ENCODE data around the gene DLGAP1.

Gene DLGAP1

DNA sequence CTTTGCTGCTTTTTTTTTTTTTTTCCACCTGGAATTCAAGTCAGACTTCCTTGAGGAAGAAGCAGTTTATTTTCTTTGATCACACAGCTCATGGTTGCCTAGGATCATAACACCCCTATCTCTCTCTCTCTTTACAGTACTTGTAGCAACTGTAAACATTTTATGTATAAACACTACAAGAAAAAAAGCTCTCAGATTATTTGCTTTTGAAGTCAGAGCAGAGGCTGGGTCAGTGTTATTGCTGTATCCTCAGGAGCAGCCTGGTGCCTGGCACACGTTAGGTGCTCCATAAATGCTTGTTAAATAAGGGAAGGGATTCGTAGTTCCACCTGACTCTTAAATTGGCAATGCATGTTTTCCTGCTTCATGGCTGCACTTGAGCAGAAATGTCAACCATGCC is 783.9 kb downstream of the DLGAP1 start:
- H3K27ac ChIP-seq (replicated peaks), result no peak overlapping the region
- TF ChIP-seq POLR2AphosphoS5 (IDR thresholded peaks at IDR 0.05; ENCODE audit: low read depth) (no peak), GABPA (IDR thresholded peaks at IDR 0.05; ENCODE audit: low read depth) (no peak), SPI1 (IDR thresholded peaks at IDR 0.05; ENCODE audit: borderline replicate concordance, low read depth) (no peak)
- TF ChIP-seq, protein P1, sequence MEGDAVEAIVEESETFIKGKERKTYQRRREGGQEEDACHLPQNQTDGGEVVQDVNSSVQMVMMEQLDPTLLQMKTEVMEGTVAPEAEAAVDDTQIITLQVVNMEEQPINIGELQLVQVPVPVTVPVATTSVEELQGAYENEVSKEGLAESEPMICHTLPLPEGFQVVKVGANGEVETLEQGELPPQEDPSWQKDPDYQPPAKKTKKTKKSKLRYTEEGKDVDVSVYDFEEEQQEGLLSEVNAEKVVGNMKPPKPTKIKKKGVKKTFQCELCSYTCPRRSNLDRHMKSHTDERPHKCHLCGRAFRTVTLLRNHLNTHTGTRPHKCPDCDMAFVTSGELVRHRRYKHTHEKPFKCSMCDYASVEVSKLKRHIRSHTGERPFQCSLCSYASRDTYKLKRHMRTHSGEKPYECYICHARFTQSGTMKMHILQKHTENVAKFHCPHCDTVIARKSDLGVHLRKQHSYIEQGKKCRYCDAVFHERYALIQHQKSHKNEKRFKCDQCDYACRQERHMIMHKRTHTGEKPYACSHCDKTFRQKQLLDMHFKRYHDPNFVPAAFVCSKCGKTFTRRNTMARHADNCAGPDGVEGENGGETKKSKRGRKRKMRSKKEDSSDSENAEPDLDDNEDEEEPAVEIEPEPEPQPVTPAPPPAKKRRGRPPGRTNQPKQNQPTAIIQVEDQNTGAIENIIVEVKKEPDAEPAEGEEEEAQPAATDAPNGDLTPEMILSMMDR (IDR thresholded peaks at IDR 0.05; ENCODE audit: insufficient read depth, low read length), result no peak
- TF ChIP-seq, protein P2, sequence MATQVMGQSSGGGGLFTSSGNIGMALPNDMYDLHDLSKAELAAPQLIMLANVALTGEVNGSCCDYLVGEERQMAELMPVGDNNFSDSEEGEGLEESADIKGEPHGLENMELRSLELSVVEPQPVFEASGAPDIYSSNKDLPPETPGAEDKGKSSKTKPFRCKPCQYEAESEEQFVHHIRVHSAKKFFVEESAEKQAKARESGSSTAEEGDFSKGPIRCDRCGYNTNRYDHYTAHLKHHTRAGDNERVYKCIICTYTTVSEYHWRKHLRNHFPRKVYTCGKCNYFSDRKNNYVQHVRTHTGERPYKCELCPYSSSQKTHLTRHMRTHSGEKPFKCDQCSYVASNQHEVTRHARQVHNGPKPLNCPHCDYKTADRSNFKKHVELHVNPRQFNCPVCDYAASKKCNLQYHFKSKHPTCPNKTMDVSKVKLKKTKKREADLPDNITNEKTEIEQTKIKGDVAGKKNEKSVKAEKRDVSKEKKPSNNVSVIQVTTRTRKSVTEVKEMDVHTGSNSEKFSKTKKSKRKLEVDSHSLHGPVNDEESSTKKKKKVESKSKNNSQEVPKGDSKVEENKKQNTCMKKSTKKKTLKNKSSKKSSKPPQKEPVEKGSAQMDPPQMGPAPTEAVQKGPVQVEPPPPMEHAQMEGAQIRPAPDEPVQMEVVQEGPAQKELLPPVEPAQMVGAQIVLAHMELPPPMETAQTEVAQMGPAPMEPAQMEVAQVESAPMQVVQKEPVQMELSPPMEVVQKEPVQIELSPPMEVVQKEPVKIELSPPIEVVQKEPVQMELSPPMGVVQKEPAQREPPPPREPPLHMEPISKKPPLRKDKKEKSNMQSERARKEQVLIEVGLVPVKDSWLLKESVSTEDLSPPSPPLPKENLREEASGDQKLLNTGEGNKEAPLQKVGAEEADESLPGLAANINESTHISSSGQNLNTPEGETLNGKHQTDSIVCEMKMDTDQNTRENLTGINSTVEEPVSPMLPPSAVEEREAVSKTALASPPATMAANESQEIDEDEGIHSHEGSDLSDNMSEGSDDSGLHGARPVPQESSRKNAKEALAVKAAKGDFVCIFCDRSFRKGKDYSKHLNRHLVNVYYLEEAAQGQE (IDR thresholded peaks at IDR 0.05; ENCODE audit: insufficient replicate concordance, low read depth), result no peak
- no peak for DNase-seq (ENCODE audit: low read depth in 1 of 2, low spot score in 1 of 2)
- no peaks in the 10 kb centered on the region for H3K27me3 ChIP-seq (ENCODE audit: insufficient read depth, poor library complexity, severe bottlenecking)
- H3K4me3 ChIP-seq (replicated peaks; ENCODE audit: insufficient read depth, low read length), result no peak overlapping the region

DNA sequence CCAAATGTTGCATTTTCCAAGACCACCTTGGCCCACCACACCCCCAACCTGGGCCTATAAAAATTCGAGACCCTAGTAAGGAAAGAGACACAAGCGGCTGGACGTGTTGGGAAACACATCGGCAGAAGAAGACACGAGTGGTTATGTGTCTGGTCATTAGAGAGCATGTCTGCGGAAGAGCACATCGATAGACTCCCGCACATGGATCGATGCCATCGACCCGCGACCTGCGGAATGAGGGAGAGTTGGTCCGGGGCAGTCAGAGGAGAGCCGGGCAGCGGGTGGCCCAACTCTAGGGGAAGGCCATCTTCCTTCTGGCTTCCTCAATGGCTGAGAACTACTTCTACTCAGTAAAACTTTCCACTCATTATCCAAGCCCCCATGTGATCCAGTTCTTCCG is 785.7 kb downstream of the DLGAP1 start:
- Histone ChIP-seq H3K27me3 (ENCODE audit: insufficient read depth, poor library complexity, severe bottlenecking) (no peaks in the 10 kb centered on the region), H3K27ac (replicated peaks) (no peak overlapping the region), H3K4me3 (replicated peaks; ENCODE audit: insufficient read depth, low read length) (no peak overlapping the region)
- DNase-seq (ENCODE audit: low read depth in 1 of 2, low spot score in 1 of 2), result no peak
- TF ChIP-seq SPI1 (IDR thresholded peaks at IDR 0.05; ENCODE audit: borderline replicate concordance, low read depth) (no peak), POLR2AphosphoS5 (IDR thresholded peaks at IDR 0.05; ENCODE audit: low read depth) (no peak)
- TF ChIP-seq, protein P1 (IDR thresholded peaks at IDR 0.05; ENCODE audit: insufficient read depth, low read length), result no peak

DNA sequence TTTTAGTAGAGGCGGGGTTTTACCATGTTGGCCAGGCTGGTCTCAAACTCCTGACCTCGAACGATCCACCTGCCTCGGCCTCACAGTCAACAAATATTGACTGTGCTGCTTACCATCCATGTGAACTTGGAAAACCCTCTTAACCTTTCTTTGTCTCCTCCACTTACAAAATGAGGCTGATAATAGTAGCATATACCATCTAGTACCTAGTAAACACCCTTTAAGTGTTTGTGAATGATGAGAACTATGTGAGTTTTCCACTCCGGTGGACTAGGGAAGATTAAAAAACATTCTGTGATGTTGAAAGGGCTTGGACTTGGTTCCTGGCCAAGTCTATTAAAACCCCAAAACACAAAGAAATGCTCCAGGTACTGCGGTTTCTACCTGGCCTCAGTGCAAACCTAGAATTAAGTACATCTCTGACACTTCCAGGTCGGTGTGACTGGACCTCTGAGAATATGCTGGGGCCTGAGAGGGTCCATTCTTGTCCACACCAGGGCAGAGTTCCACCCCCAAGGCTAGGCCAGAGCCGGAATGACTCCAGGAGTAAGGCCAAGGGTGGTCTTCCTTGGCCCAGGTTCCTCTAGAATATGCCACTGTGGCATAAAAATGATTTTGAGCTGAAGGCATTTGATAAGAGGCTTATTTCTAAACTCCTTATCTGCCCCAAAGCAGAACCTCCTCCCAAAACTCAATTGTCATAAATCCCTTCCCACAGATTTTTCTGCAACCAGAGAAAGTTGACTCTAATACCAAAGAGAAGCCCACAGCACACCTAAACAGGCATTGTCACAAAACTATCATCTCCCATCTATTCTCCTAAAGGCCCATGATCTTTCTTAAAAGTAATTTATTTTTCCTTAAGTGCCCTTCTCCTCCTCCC is 787.6 kb downstream of the DLGAP1 start:
- no peak for DNase-seq (ENCODE audit: low read depth in 1 of 2, low spot score in 1 of 2)
- no peaks in the 10 kb centered on the region for H3K27me3 ChIP-seq (ENCODE audit: insufficient read depth, poor library complexity, severe bottlenecking)
- no peak overlapping the region for H3K27ac ChIP-seq (replicated peaks)
- H3K4me3 ChIP-seq (replicated peaks; ENCODE audit: insufficient read depth, low read length), result no peak overlapping the region
- no peak for TF ChIP-seq POLR2AphosphoS5 (IDR thresholded peaks at IDR 0.05; ENCODE audit: low read depth)
- TF ChIP-seq, protein P1 (IDR thresholded peaks at IDR 0.05; ENCODE audit: insufficient read depth, low read length), result no peak

DNA sequence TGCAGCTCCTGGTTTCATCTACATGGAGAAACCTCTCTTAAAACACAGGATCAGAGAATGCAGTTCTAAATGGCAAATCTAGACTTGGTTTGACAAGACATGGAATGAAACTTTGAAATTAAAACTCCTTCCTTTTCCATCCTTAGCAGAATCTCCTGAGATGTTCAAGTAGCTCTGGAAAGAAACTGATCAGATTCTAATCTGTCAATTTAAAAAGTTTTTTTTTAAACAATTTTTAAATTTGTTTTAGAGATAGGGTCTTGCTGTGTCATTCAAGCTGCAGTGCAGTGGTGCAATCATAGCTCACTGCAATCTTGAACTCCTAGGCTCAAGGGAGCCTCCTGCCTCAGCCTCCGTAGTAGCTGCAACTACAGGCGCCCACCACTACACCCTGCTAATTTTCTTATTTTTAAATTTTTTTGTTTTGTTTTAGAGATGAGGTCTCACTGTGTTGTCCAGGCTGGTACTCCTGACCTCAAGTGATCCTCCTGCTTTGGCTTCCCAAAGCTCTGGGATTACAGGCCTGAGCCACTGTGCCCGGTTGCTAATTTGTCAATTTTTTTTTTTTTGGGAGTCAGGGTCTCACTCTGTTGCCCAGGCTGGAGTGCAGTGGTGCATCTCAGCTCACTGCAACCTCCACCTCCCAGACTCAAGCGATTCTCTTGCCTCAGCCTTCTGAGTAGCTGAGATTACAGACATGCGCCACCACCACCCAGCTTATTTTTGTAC is 788.4 kb downstream of the DLGAP1 start:
- TF ChIP-seq POLR2AphosphoS5 (IDR thresholded peaks at IDR 0.05; ENCODE audit: low read depth) (no peak), GABPA (IDR thresholded peaks at IDR 0.05; ENCODE audit: low read depth) (no peak), SPI1 (IDR thresholded peaks at IDR 0.05; ENCODE audit: borderline replicate concordance, low read depth) (no peak)
- TF ChIP-seq, protein P1 (IDR thresholded peaks at IDR 0.05; ENCODE audit: insufficient read depth, low read length), result no peak
- TF ChIP-seq, protein P2 (IDR thresholded peaks at IDR 0.05; ENCODE audit: insufficient replicate concordance, low read depth), result no peak
- Histone ChIP-seq H3K27ac (replicated peaks) (no peak overlapping the region), H3K27me3 (ENCODE audit: insufficient read depth, poor library complexity, severe bottlenecking) (no peaks in the 10 kb centered on the region), H3K4me3 (replicated peaks; ENCODE audit: insufficient read depth, low read length) (no peak overlapping the region)
- DNase-seq (ENCODE audit: low read depth in 1 of 2, low spot score in 1 of 2), result no peak

Measured in HL-60 (cell line).